ENCODE data around the gene CYP2U1. TPM values are rescaled to one million over a fixed set of nuclear protein-coding genes. Genes with fewer than 3 reads are reported as not detected.
A peak's percentile ranks its signal among the peaks of the same experiment; 100 is the strongest.

The CYP2U1 gene
- polyA plus RNA-seq, 3 donors: 0.77 to 1.7 (median 1.5) TPM

- Histone ChIP-seq H3K9me3 (replicated peaks in 1 of 2; ENCODE audit: control insufficient read depth in 1 of 2, insufficient read depth in 1 of 2, low read length in 2 of 2) (no peaks in the 10 kb centered on the region), H3K36me3 (replicated peaks in 1 of 2; ENCODE audit: control insufficient read depth in 1 of 2, insufficient read depth in 2 of 2, low read length in 2 of 2) (no peaks in the 10 kb centered on the region), H3K9ac (ENCODE audit: insufficient read depth, low read length, poor library complexity, severe bottlenecking) (peak overlapping the region; percentile 69), H3K79me2 (ENCODE audit: insufficient read depth, low read length) (no peaks in the 10 kb centered on the region), H3K27me3 (ENCODE audit: control insufficient read depth in 2 of 2, insufficient read depth in 2 of 2, low read length in 2 of 2) (peaks cover 5 to 11% of the 10 kb centered on the region in 2 donors), H4K20me1 (ENCODE audit: insufficient read depth, low read length) (no peaks in the 10 kb centered on the region), H2AFZ (ENCODE audit: insufficient read depth, low read depth, low read length, poor library complexity, severe bottlenecking) (peak overlapping the region; percentile 99), H3K4me1 (ENCODE audit: control insufficient read depth in 1 of 2, insufficient read depth in 2 of 2, low read length in 2 of 2) (peaks cover 16 to 19% of the 10 kb centered on the region in 2 donors), H3K4me3 (replicated peaks in 1 of 3; ENCODE audit: low read depth in 2 of 3, low read length in 3 of 3) (peak overlapping the region; percentile 59 to 84 (median 70)), H3K4me2 (replicated peaks; ENCODE audit: extremely low read depth, low read length, poor library complexity, severe bottlenecking) (peak overlapping the region; percentile 97), H3K27ac (ENCODE audit: low read depth in 1 of 2, low read length in 2 of 2) (peak overlapping the region in 1 of 2 donors; percentile 34)
- intact Hi-C loops (cut with micrococcal nuclease): loop anchor here in 1 of 2 donors (10.0 kb wide), 1 partner anchor 53 kb away; the partner anchor contains the start of gene HADH
- H3K27me3 Mint-ChIP-seq (ENCODE audit: low read depth in 3 of 3): peaks cover 0 to 15% (median 12%) of the 10 kb centered on the region in 3 donors
- H3K9me3 Mint-ChIP-seq: peaks cover 0 to 3% (median 0%) of the 10 kb centered on the region in 7 donors
- peaks cover 19% of the 10 kb centered on the region for H3K4me1 Mint-ChIP-seq
- peak overlapping the region in 4 of 7 donors; percentile 52 to 73 (median 70) for H3K27ac Mint-ChIP-seq
- no peaks in the 10 kb centered on the region for H3K36me3 Mint-ChIP-seq
- WGBS (ENCODE audit: insufficient coverage): 1% methylated on average over 45 of the region's 45 CpGs
- no peak for TF ChIP-seq CTCF (IDR thresholded peaks at IDR 0.05)
- peak overlapping the region; percentile 86 to 90 for H3K4me3 Mint-ChIP-seq
- peak in 1 of 3 donors; percentile 8 for DNase-seq
These were observed 499 bp downstream of the CYP2U1 start for GRCh38 chr4:107931775-107932321.

- Histone ChIP-seq H3K27me3 (ENCODE audit: control insufficient read depth in 2 of 2, insufficient read depth in 2 of 2, low read length in 2 of 2) (peaks cover 5 to 11% of the 10 kb centered on the region in 2 donors), H3K9me3 (replicated peaks in 1 of 2; ENCODE audit: control insufficient read depth in 1 of 2, insufficient read depth in 1 of 2, low read length in 2 of 2) (no peaks in the 10 kb centered on the region), H4K20me1 (ENCODE audit: insufficient read depth, low read length) (no peaks in the 10 kb centered on the region), H3K4me3 (replicated peaks in 1 of 3; ENCODE audit: low read depth in 2 of 3, low read length in 3 of 3) (no peak overlapping the region), H3K27ac (ENCODE audit: low read depth in 1 of 2, low read length in 2 of 2) (no peak overlapping the region), H3K36me3 (replicated peaks in 1 of 2; ENCODE audit: control insufficient read depth in 1 of 2, insufficient read depth in 2 of 2, low read length in 2 of 2) (no peaks in the 10 kb centered on the region), H3K4me2 (replicated peaks; ENCODE audit: extremely low read depth, low read length, poor library complexity, severe bottlenecking) (no peak overlapping the region), H3K79me2 (ENCODE audit: insufficient read depth, low read length) (no peaks in the 10 kb centered on the region), H3K9ac (ENCODE audit: insufficient read depth, low read length, poor library complexity, severe bottlenecking) (no peak overlapping the region), H2AFZ (ENCODE audit: insufficient read depth, low read depth, low read length, poor library complexity, severe bottlenecking) (no peak overlapping the region), H3K4me1 (ENCODE audit: control insufficient read depth in 1 of 2, insufficient read depth in 2 of 2, low read length in 2 of 2) (peaks cover 22 to 27% of the 10 kb centered on the region in 2 donors)
- Mint-ChIP-seq H3K27ac (no peak overlapping the region), H3K36me3 (no peaks in the 10 kb centered on the region), H3K27me3 (ENCODE audit: low read depth in 3 of 3) (peaks cover 0 to 15% (median 12%) of the 10 kb centered on the region in 3 donors), H3K9me3 (peaks cover 0 to 3% (median 0%) of the 10 kb centered on the region in 7 donors), H3K4me3 (no peak overlapping the region), H3K4me1 (peaks cover 25% of the 10 kb centered on the region)
- no peak for DNase-seq
- TF ChIP-seq CTCF (IDR thresholded peaks at IDR 0.05): no peak
- intact Hi-C loops (cut with micrococcal nuclease): loop anchor here in 1 of 2 donors (10.0 kb wide), 1 partner anchor 50 kb away; the partner anchor contains the start of gene HADH
These were observed 3.9 kb downstream of the CYP2U1 start for GRCh38 chr4:107935246-107935645.

All from CD14-positive monocyte (primary cell).